ENCODE measurements around the gene NXNL1.
"Not testable (repeated sequence)": the region's sequence is repeated elsewhere in the genome, so short reads cannot be mapped to it uniquely, and the experiment has no call there.

- TF ChIP-seq, protein P1, sequence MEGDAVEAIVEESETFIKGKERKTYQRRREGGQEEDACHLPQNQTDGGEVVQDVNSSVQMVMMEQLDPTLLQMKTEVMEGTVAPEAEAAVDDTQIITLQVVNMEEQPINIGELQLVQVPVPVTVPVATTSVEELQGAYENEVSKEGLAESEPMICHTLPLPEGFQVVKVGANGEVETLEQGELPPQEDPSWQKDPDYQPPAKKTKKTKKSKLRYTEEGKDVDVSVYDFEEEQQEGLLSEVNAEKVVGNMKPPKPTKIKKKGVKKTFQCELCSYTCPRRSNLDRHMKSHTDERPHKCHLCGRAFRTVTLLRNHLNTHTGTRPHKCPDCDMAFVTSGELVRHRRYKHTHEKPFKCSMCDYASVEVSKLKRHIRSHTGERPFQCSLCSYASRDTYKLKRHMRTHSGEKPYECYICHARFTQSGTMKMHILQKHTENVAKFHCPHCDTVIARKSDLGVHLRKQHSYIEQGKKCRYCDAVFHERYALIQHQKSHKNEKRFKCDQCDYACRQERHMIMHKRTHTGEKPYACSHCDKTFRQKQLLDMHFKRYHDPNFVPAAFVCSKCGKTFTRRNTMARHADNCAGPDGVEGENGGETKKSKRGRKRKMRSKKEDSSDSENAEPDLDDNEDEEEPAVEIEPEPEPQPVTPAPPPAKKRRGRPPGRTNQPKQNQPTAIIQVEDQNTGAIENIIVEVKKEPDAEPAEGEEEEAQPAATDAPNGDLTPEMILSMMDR (IDR thresholded peaks at IDR 0.05), result not testable (repeated sequence)
- TF ChIP-seq POLR2AphosphoS5 (IDR thresholded peaks at IDR 0.05; ENCODE audit: low read depth, low read length); REST (IDR thresholded peaks at IDR 0.05; ENCODE audit: insufficient read depth in 1 of 2, low read depth in 2 of 2, low read length in 1 of 2): not testable (repeated sequence)
Observed at GRCh38 chr19:17508558-17508933, 47.8 kb upstream of the NXNL1 start.

Data from Panc1 (cell line).